HG03439 (cell line): ENCODE data around the gene HES3.
A peak's percentile ranks its signal among the peaks of the same experiment; 100 is the strongest.

ENCODE experiments used
- ATAC-seq: cut with Tn5 transposase; IDR thresholded peaks from one replicate; pipeline ENCODE4 v1.9.1; 2021; ENCODE audit warnings: mild to moderate bottlenecking, moderate library complexity; ENCODE audit not compliant: unreplicated experiment

HES3 gene

GRCh38 chr1:6243993-6244392 lies at the start of gene HES3:
TSS of gene HES3 (plus strand) at chr1:6244179. CDS start at chr1:6244366, 187 bp downstream.
- no peak for ATAC-seq

GRCh38 chr1:6197746-6198427 lies 46.1 kb upstream of the HES3 start:
- no peak for ATAC-seq

- peak; percentile 30 for ATAC-seq
Measured at GRCh38 chr1:6198646-6199297, 45.2 kb upstream of the HES3 start.

GRCh38 chr1:6199298-6200187 lies 44.4 kb upstream of the HES3 start, which contains the start of gene RPL22:
TSS of gene RPL22 (minus strand) at chr1:6199595. CDS start at chr1:6199573, 22 bp downstream.
- ATAC-seq = peak; percentile 95

GRCh38 chr1:6200188-6200809 lies 43.7 kb upstream of the HES3 start:
- ATAC-seq = no peak

- ATAC-seq = no peak
Measured at GRCh38 chr1:6202256-6202655, 41.7 kb upstream of the HES3 start.

GRCh38 chr1:6205849-6206519 lies 38.0 kb upstream of the HES3 start, which contains the start of gene RNF207:
TSS of gene RNF207 (plus strand) at chr1:6206119. CDS start at chr1:6206536, 417 bp downstream.
- ATAC-seq = peak; percentile 58

GRCh38 chr1:6206520-6206855 lies 37.5 kb upstream of the HES3 start:
- ATAC-seq = no peak

GRCh38 chr1:6207075-6207885 lies 36.7 kb upstream of the HES3 start:
- no peak for ATAC-seq

- ATAC-seq = no peak
Measured at GRCh38 chr1:6207921-6208320, 36.1 kb upstream of the HES3 start.

GRCh38 chr1:6208723-6209660 lies 35.0 kb upstream of the HES3 start:
- ATAC-seq = no peak

GRCh38 chr1:6209661-6210580 lies 34.1 kb upstream of the HES3 start:
- ATAC-seq = no peak

GRCh38 chr1:6210591-6211355 lies 33.2 kb upstream of the HES3 start:
- ATAC-seq = no peak

- no peak for ATAC-seq
Measured at GRCh38 chr1:6211731-6212130, 32.2 kb upstream of the HES3 start.

- no peak for ATAC-seq
Measured at GRCh38 chr1:6212193-6212959, 31.6 kb upstream of the HES3 start.
